AG04449 (cell line): Measurements from ENCODE around the gene TMEM258.
A peak's percentile ranks its signal among the peaks of the same experiment; 100 is the strongest.

Source experiments
- CTCF ChIA-PET: fragments of 350-600 bp; formaldehyde crosslinking; extraction: SDS; loops from one replicate; lab custom pipeline; 2021; ENCODE audit warnings: antibody characterized with exemption; lab: Yijun Ruan, JAX
- POLR2A ChIA-PET: fragments of 400-600, 350-600 bp; formaldehyde crosslinking; extraction: SDS; loops from one replicate; lab custom pipeline; 2020; ENCODE audit warnings: antibody characterized with exemption, inconsistent platforms; lab: Yijun Ruan, JAX
- DNase-seq: peaks from one replicate; pipeline ENCODE4 v3.0.0-alpha.2; 2010; ENCODE audit warnings: low read depth, low spot score
- H3K4me3 ChIP-seq: 2 replicates; pipeline ENCODE4 v1.5.1; 2011; ENCODE audit warnings: low read depth, mild to moderate bottlenecking, control low read depth, low read length
- TF ChIP-seq, protein P1 (sequence below): IDR thresholded peaks from one replicate; pipeline ENCODE4 v1.5.1; 2011; ENCODE audit warnings: mild to moderate bottlenecking, moderate library complexity, low read length, control low read depth, inconsistent platforms; ENCODE audit not compliant: insufficient read depth; ENCODE audit errors: missing control alignments

Gene TMEM258

GRCh38 chr11:61803889-61804647 lies 11.7 kb upstream of the TMEM258 start:
- ChIA-PET CTCF (interaction anchor here (1.2 to 2.9 kb wide), 5 partner anchors 8 to 304 kb away, joined by 4 to 13 read pairs (median 5); no protein-coding TSS in a partner anchor), POLR2A (no interaction called here)
- no peak for DNase-seq
- H3K4me3 ChIP-seq, result no peak overlapping the region
- TF ChIP-seq, protein P1, sequence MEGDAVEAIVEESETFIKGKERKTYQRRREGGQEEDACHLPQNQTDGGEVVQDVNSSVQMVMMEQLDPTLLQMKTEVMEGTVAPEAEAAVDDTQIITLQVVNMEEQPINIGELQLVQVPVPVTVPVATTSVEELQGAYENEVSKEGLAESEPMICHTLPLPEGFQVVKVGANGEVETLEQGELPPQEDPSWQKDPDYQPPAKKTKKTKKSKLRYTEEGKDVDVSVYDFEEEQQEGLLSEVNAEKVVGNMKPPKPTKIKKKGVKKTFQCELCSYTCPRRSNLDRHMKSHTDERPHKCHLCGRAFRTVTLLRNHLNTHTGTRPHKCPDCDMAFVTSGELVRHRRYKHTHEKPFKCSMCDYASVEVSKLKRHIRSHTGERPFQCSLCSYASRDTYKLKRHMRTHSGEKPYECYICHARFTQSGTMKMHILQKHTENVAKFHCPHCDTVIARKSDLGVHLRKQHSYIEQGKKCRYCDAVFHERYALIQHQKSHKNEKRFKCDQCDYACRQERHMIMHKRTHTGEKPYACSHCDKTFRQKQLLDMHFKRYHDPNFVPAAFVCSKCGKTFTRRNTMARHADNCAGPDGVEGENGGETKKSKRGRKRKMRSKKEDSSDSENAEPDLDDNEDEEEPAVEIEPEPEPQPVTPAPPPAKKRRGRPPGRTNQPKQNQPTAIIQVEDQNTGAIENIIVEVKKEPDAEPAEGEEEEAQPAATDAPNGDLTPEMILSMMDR, result no peak

DNA sequence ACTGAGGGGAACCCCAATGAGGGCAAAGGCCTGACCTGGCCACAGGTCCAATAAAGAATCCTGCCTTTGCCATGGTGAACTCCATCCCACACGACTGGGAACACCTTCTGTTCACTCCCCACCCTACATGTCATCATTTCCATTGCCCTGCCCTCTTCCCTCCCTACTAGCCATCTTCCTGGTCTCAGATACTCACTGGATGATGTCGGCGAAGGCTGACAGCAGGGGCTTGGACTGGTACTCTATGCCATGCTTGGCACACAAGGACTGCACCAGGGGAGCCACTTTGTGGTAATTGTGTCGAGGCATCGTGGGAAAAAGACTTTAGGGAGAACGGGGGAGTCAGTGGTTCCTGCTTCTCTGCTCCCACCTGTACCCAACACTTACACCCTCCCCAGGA lies 10.2 kb upstream of the TMEM258 start:
- POLR2A ChIA-PET, result no interaction called here
- H3K4me3 ChIP-seq, result no peak overlapping the region
- TF ChIP-seq, protein P1, result no peak
- CTCF ChIA-PET, result interaction anchor here (0.9 to 2.9 kb wide), 8 partner anchors 11 to 509 kb away, joined by 3 to 13 read pairs (median 5); no protein-coding TSS in a partner anchor
- DNase-seq, result no peak

GRCh38 chr11:61800331-61801281 lies 8.2 kb upstream of the TMEM258 start:
- ChIA-PET POLR2A (no interaction called here), CTCF (interaction anchor here (0.9 to 14.8 kb wide), 11 partner anchors 9 to 510 kb away, joined by 3 to 297 read pairs (median 11); partner anchors contain the start of genes BEST1, FADS1, FADS2 and FEN1)
- DNase-seq, result no peak
- H3K4me3 ChIP-seq, result no peak overlapping the region
- TF ChIP-seq, protein P1, result no peak

DNA sequence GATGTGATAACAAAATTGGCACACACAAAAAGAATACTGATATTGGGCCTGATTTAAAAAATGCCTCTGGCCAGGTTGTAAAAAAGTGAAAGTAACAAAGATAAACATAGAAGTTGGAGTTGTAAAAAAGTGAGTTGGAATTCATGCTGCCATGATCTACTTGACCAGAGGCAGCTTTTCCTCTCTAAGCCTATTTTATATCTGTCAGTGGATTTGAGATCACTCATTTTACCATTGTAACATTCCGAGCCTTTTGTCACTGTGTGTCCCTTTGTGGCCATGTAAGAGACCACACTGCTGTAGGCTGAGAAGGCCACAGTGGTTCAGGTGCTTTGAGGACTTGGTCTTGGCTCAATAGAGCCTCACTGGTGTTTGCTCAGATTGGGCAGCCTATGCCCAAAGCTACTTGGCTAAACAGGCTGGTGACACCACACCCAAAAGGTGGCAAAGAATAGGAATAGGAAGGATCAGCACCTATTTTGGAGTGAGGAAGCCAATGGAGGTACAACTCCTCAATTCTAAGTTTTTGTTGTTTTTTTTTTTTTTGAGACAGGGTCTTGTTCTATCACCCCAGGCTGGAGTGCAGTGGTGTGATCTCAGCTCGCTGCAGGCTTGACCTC lies 7.4 kb upstream of the TMEM258 start:
- POLR2A ChIA-PET, result no interaction called here

GRCh38 chr11:61797263-61797944 lies 5.0 kb upstream of the TMEM258 start:
- CTCF ChIA-PET, result interaction anchor here (0.6 to 14.8 kb wide), 64 partner anchors 9 to 1090 kb away, joined by 3 to 297 read pairs (median 6); partner anchors contain the start of genes BEST1, FADS1, FADS2 and FADS3
- TF ChIP-seq, protein P1, result peak; percentile 74
- POLR2A ChIA-PET, result interaction anchor here (0.7 to 1.6 kb wide), 5 partner anchors 18 to 311 kb away, joined by 3 to 13 read pairs (median 3); partner anchors contain the start of genes FADS2 and FTH1
- H3K4me3 ChIP-seq, result no peak overlapping the region
- no peak for DNase-seq

More for the DNA sequence above, 7.4 kb upstream of the TMEM258 start:
- CTCF ChIA-PET, result interaction anchor here (0.9 to 14.8 kb wide), 11 partner anchors 8 to 511 kb away, joined by 3 to 297 read pairs (median 44); partner anchors contain the start of genes BEST1, FADS1 and FADS2
- no peak for DNase-seq
- no peak overlapping the region for H3K4me3 ChIP-seq
- TF ChIP-seq, protein P1, result no peak
